ENCODE measurements around the gene AJAP1. TPM values are rescaled to one million over a fixed set of nuclear protein-coding genes. Genes with fewer than 3 reads are reported as not detected.
"Not testable (repeated sequence)": the region's sequence is repeated elsewhere in the genome, so short reads cannot be mapped to it uniquely, and the experiment has no call there.

The AJAP1 gene
- total RNA-seq, result 0.63 TPM

DNA sequence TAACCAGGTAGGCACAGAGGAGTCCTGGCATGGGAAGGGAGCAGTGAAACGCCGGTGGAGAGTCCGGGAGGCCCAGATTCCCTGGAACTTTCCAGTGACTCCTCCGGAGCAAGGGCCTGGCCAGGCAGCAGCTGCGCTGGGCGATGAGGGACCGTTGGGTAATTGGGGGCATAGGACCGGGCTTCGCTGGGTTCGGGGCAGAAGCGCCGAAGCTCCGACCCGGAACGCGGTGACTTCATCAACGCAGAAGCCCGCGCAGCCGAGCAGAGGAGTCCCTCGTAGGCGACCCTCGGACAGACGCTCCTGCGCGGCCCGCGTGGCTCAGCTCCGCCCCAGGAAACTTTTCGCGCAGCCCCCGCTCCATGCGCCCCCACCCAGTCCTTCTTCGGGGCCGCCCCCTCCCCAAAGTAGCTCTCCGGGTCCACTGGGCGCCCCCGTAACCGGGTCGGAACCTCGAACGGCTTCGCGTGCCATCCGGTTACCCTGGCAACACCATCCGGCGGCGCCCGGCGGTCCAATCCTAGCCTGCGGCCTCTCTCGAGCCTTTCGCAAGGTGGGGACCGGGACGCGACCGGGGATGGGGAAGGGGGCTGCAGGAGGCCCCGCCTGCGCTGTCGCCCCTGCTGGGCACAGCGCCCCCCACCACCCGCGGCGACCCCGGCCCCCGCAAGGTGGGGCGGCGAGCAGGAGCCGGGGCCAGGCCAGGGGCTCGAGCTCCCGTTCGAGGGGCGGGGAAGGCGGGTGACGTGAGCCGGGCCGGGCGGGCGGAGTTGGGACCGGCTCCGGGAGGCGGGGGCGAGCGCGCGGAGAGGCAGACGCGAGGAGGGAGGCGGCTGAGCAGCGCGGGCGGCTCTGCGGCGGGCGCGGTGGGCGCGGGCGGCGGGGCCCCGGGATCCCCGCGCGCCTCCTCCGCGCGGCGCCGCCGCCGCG lies at the start of gene AJAP1:
Gene AJAP1, plus strand, starts transcription at position 814 of the 930 bp plus-strand sequence. CDS start 817 bp downstream, outside the sequence.
- ATAC-seq (no peak), DNase-seq (ENCODE audit: low spot score) (no peak)

- DNase-seq (ENCODE audit: low spot score) (no peak), ATAC-seq (no peak)
These were observed 49.3 kb upstream of the AJAP1 start for GRCh38 chr1:4605158-4605557.

DNA sequence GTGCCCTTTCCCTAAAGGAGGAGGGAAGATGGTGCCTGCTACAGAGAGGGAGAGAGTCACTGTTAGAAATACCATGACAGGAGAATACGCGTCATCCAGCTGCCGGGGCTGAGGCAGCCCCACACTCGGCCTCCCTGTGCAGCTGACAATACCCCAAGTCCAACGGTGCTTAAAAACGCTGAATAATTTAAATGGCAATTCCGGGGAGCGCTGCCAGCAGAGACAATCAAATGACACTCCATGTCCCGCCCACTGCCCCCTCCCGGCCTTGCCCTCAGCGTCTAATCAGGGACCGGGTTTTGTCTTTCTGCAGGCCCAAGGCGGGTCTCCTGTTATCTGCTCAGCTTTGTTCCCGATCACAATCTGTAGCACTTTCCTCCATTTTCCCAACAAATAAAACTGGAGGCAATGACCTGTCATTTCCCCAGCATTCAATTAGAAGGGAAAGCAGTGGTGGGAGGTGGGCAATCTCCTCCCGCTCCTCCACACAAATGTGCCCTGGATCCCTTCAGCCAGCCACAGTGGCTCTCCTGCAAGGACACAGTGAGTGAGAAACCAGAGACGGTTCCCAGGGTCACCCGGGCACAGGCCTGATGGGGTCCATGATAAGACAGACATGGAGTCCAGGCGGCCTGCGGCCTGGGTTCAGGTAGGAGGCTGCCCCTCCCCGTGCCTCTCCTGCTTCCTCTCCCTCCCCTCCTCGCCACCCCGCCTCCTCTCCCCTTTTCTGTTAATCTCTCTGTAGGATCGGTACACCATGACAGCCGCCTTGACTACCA lies 42.7 kb upstream of the AJAP1 start:
- DNase-seq (ENCODE audit: low spot score), result no peak
- no peak for ATAC-seq

- DNase-seq (ENCODE audit: low spot score), result no peak
- ATAC-seq, result no peak
These were observed 41.4 kb upstream of the AJAP1 start for GRCh38 chr1:4612991-4613390.

GRCh38 chr1:4613606-4614370 lies 40.6 kb upstream of the AJAP1 start:
- DNase-seq (ENCODE audit: low spot score) (no peak), ATAC-seq (no peak)

- ATAC-seq (no peak), DNase-seq (ENCODE audit: low spot score) (no peak)
These were observed 39.9 kb upstream of the AJAP1 start for GRCh38 chr1:4614371-4615137.

DNA sequence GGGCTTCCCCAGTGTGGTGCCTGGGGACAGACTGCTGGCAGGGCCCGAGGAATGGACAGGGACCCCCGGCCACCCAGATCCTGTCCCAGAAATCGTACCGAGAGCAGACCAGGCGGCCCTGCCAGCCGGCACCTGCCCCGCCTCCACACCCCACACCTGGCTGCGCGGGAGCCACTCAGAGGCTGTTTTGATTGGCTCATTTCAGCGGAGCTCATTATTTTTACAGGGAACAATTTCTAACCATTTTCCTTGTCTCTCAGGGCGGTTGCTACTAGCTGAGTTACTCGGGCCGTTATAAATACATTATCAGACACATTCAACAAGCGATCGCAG lies 39.3 kb upstream of the AJAP1 start:
- DNase-seq (ENCODE audit: low spot score) (no peak), ATAC-seq (no peak)

DNA sequence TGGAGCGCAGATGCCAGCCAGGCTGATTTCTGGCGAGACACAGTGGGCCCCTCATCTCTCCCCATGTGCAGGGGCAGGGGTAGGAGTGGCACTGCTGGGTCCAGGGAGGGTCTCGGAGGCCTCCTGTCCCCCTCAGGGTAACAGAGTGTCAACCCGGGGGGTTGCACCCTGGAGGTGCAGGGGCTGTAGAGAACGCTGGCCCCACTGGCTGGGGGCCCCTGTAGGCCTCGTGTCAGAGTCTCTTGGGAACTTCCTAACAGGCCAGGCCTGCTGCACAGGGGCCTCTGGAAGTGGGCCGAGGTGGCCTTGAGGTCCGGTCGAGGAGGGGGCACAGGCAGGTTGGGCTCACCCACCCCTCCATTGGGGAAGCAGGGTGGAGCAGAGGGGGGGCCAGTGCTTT lies 38.9 kb upstream of the AJAP1 start:
- no peak for ATAC-seq
- DNase-seq (ENCODE audit: low spot score), result no peak

GRCh38 chr1:4616831-4617465 lies 37.5 kb upstream of the AJAP1 start:
- ATAC-seq, result no peak
- DNase-seq (ENCODE audit: low spot score), result no peak

DNA sequence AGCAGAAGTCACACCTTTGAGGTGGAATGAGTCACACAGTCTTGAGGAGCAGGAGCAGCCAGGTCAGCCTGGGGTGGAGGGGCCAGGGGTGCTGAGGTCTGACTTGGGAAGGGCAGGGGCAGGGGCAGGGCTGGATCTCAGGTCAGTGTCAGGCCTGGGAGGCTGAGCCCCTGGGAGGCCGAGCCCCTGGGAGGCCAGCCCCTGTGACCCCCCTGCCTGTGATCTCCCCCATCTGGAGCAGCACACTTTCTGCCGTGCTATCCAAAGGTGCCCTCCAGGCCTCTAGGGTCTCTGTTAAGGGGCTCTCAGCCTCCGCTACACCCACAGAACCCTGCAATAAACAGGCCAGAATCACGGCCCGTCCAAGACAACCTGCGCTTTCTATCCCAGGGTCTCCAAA lies 36.9 kb upstream of the AJAP1 start:
- ATAC-seq, result no peak
- no peak for DNase-seq (ENCODE audit: low spot score)

DNA sequence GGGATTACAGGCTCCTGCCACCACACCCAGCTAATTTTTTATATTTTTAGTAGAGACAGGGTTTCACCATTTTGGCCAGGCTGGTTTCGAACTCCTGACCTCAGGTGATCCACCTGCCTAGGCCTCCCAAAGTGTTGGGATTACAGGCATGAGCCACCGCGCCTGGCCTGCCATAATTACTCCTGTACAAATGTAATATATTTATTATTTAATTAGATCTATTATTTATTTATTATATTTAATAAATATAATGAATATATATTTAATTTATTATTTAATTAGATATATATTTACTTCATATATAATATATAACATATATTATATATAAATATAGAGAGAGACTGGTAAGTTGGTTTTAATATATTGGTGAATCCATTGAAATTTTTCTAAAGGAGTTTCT lies 35.6 kb upstream of the AJAP1 start:
- not testable (repeated sequence) for DNase-seq (ENCODE audit: low spot score); ATAC-seq

GRCh38 chr1:4621646-4622045 lies 32.8 kb upstream of the AJAP1 start:
- DNase-seq (ENCODE audit: low spot score) (no peak), ATAC-seq (no peak)

GRCh38 chr1:4622821-4623220 lies 31.6 kb upstream of the AJAP1 start:
- DNase-seq (ENCODE audit: low spot score) (no peak), ATAC-seq (no peak)

GRCh38 chr1:4624141-4624715 lies 30.2 kb upstream of the AJAP1 start:
- DNase-seq (ENCODE audit: low spot score), result no peak
- ATAC-seq, result no peak

DNA sequence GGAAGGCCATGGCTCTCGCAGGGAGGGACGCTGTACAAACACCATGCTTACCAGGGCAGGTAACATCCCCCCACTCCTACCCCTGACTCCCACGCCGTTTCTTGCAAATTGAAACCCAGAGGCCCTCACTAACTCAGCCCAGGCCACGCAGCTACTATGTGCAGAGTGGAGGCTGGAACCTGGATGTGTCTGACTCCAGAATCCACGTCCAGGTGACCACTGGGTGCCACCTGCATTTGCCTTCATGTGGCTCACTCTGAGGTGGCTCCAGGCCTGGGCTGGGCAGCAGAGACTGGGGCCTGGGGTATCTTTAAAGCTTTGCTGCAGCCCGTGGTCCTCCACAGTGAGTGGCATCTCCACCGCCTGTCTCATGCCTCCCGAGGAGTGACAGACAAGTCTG lies 29.6 kb upstream of the AJAP1 start:
- DNase-seq (ENCODE audit: low spot score), result no peak
- ATAC-seq, result no peak

GRCh38 chr1:4626061-4626460 lies 28.3 kb upstream of the AJAP1 start:
- no peak for ATAC-seq
- DNase-seq (ENCODE audit: low spot score), result no peak

DNA sequence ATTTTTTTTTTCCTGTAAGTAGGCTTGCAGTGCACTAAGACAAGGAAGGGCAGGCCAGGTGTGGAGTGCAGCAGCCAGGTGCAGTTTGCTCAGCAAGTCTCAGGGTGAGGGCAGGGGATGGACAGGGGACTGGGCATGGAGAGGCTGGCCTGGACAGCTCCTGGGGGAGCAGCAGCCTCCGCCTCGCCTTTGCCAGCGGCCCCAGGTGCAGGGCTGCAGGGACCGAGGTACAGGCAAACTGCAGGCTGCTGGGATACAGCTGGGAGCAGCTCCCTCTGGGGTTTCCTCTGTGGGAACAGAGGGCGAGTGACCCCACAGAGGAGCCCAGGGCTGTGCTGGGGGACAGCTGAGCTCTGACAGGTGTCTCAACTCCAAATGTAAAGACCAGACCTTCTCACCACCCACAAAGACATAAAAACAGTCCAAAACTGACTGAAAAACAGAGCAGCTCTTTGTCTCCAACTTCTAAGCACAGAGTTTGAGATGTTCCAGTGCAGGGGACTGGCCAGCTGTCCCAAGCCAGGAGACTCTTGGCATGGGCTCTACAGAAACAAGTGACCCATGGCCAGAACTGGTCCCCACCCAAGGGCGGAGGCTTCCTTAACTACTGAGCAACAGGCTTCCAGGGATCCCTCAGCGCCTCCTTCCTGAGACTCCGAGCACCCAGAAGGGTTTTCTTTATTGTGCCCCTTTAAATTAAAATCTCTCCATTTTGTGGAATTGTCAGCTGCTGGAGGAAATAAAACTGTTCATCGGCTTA lies 27.7 kb upstream of the AJAP1 start:
- ATAC-seq (no peak), DNase-seq (ENCODE audit: low spot score) (no peak)

DNA sequence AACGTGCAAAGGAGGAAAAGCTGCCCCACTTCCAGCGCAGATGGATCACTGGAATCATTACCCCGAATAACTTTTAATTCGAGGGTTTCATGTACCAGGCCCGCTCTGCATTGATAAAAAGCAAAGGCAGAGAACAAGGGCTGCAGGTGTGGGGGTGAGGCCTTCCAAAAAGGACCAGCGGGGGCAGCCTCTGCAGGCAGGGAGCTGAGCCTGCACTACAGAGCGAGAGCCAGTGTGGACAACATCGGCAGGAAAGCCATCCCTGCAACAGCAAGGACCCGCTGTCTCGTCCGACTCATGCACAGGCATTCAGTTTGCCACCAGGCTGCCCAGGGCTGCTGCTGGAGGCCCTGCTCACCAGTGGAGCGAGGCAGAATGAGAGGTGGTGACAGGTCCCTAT lies 27.1 kb upstream of the AJAP1 start:
- no peak for DNase-seq (ENCODE audit: low spot score)
- ATAC-seq, result no peak

- DNase-seq (ENCODE audit: low spot score) (no peak), ATAC-seq (no peak)
These were observed 25.4 kb upstream of the AJAP1 start for GRCh38 chr1:4628992-4629391.
